Measurements from ENCODE around the gene CPA1.

CPA1 gene

GRCh38 chr7:130385600-130386066 lies 5.3 kb downstream of the CPA1 start:
- Histone ChIP-seq H4K20me1 (ENCODE audit: control insufficient read depth, insufficient read depth, low read depth, low read length) (no peaks in the 10 kb centered on the region), H3K4me3 (ENCODE audit: low read length) (no peak overlapping the region), H3K4me1 (ENCODE audit: control insufficient read depth, low read length) (no peaks in the 10 kb centered on the region), H3K27me3 (ENCODE audit: control insufficient read depth, low read length) (no peaks in the 10 kb centered on the region), H3F3A (ENCODE audit: control insufficient read depth, insufficient read depth) (no peaks in the 10 kb centered on the region), H3K9me2 (replicated peaks; ENCODE audit: control insufficient read depth, low read length) (no peaks in the 10 kb centered on the region), H3K9me3 (ENCODE audit: control insufficient read depth, insufficient read depth, low read length) (no peaks in the 10 kb centered on the region), H3K27ac (ENCODE audit: low read depth, low read length) (no peak overlapping the region), H3K4me2 (ENCODE audit: low read length) (no peak overlapping the region), H3K36me3 (ENCODE audit: control insufficient read depth, low read length) (no peaks in the 10 kb centered on the region), H3K79me2 (ENCODE audit: control insufficient read depth, low read length) (no peaks in the 10 kb centered on the region)
- TF ChIP-seq CTCF (IDR thresholded peaks at IDR 0.05; ENCODE audit: low read depth, low read length, poor library complexity, severe bottlenecking) (no peak), EZH2phosphoT487 (IDR thresholded peaks at IDR 0.05; ENCODE audit: borderline replicate concordance, low read length) (no peak)

GRCh38 chr7:130386876-130387275 lies 6.6 kb downstream of the CPA1 start:
- Histone ChIP-seq H3K27ac (ENCODE audit: low read depth, low read length) (no peak overlapping the region), H3K79me2 (ENCODE audit: control insufficient read depth, low read length) (no peaks in the 10 kb centered on the region), H3K4me1 (ENCODE audit: control insufficient read depth, low read length) (no peaks in the 10 kb centered on the region), H3K9me3 (ENCODE audit: control insufficient read depth, insufficient read depth, low read length) (no peaks in the 10 kb centered on the region), H3K36me3 (ENCODE audit: control insufficient read depth, low read length) (no peaks in the 10 kb centered on the region), H3K27me3 (ENCODE audit: control insufficient read depth, low read length) (no peaks in the 10 kb centered on the region), H4K20me1 (ENCODE audit: control insufficient read depth, insufficient read depth, low read depth, low read length) (no peaks in the 10 kb centered on the region), H3K4me2 (ENCODE audit: low read length) (no peak overlapping the region), H3F3A (ENCODE audit: control insufficient read depth, insufficient read depth) (no peaks in the 10 kb centered on the region), H3K9me2 (replicated peaks; ENCODE audit: control insufficient read depth, low read length) (no peaks in the 10 kb centered on the region), H3K4me3 (ENCODE audit: low read length) (no peak overlapping the region)
- TF ChIP-seq EZH2phosphoT487 (IDR thresholded peaks at IDR 0.05; ENCODE audit: borderline replicate concordance, low read length), result no peak
- no peak for TF ChIP-seq CTCF (IDR thresholded peaks at IDR 0.05; ENCODE audit: low read depth, low read length, poor library complexity, severe bottlenecking)

- Histone ChIP-seq H3F3A (ENCODE audit: control insufficient read depth, insufficient read depth) (no peaks in the 10 kb centered on the region), H3K4me1 (ENCODE audit: control insufficient read depth, low read length) (no peaks in the 10 kb centered on the region), H3K4me2 (ENCODE audit: low read length) (no peak overlapping the region), H3K79me2 (ENCODE audit: control insufficient read depth, low read length) (no peaks in the 10 kb centered on the region), H3K9me2 (replicated peaks; ENCODE audit: control insufficient read depth, low read length) (no peaks in the 10 kb centered on the region), H3K4me3 (ENCODE audit: low read length) (no peak overlapping the region), H3K27ac (ENCODE audit: low read depth, low read length) (no peak overlapping the region), H3K9me3 (ENCODE audit: control insufficient read depth, insufficient read depth, low read length) (no peaks in the 10 kb centered on the region), H4K20me1 (ENCODE audit: control insufficient read depth, insufficient read depth, low read depth, low read length) (no peaks in the 10 kb centered on the region), H3K27me3 (ENCODE audit: control insufficient read depth, low read length) (no peaks in the 10 kb centered on the region), H3K36me3 (ENCODE audit: control insufficient read depth, low read length) (no peaks in the 10 kb centered on the region)
- TF ChIP-seq EZH2phosphoT487 (IDR thresholded peaks at IDR 0.05; ENCODE audit: borderline replicate concordance, low read length) (no peak), CTCF (IDR thresholded peaks at IDR 0.05; ENCODE audit: low read depth, low read length, poor library complexity, severe bottlenecking) (no peak)
These were observed 7.0 kb downstream of the CPA1 start for GRCh38 chr7:130387306-130387627.

Data from DOHH2 (cell line).